IMR-90 (cell line): Measurements from ENCODE around the gene SLC6A17.

ENCODE experiments used
- CHD1 ChIP-seq: IDR thresholded peaks from 2 replicates; pipeline ENCODE4 v1.6.1; 2012; ENCODE audit warnings: low read depth, low read length, improper control_type of control experiment
- CTCF ChIP-seq: conservative IDR thresholded peaks from 2 replicates; pipeline ENCODE4 v1.5.1; 2012; ENCODE audit warnings: mild to moderate bottlenecking, low read depth, low read length, improper control_type of control experiment
- POLR2A ChIP-seq: IDR thresholded peaks from 2 replicates; pipeline ENCODE4 v1.6.1; 2012; ENCODE audit warnings: mild to moderate bottlenecking, low read depth, low read length
- RAD21 ChIP-seq: IDR thresholded peaks from 2 replicates; pipeline ENCODE4 v1.6.1; 2012; ENCODE audit warnings: low read length, improper control_type of control experiment
- RFX5 ChIP-seq: IDR thresholded peaks from 2 replicates; pipeline ENCODE4 v1.8.0; 2012; ENCODE audit warnings: low read depth, mild to moderate bottlenecking, low read length, moderate library complexity
- SMC3 ChIP-seq: fragments of 150-350 bp; IDR thresholded peaks from 2 replicates; pipeline ENCODE4 v1.6.1; 2016; ENCODE audit warnings: low read depth, mild to moderate bottlenecking, antibody characterized with exemption, low read length, moderate library complexity

- TF ChIP-seq CTCF (no peak), POLR2A (no peak), CHD1 (no peak), RAD21 (no peak), SMC3 (no peak), RFX5 (no peak)
Observed at GRCh38 chr1:110125810-110126209, 24.5 kb upstream of the SLC6A17 start.
